HuH-7.5 (cell line): ENCODE measurements around the gene CSAG3.
"Not testable (repeated sequence)": the region's sequence is repeated elsewhere in the genome, so short reads cannot be mapped to it uniquely, and the experiment has no call there.

Experiments used
- DNase-seq: peaks from one replicate; pipeline ENCODE4 v3.0.0; 2011; ENCODE audit warnings: low spot score

CSAG3 gene

DNA sequence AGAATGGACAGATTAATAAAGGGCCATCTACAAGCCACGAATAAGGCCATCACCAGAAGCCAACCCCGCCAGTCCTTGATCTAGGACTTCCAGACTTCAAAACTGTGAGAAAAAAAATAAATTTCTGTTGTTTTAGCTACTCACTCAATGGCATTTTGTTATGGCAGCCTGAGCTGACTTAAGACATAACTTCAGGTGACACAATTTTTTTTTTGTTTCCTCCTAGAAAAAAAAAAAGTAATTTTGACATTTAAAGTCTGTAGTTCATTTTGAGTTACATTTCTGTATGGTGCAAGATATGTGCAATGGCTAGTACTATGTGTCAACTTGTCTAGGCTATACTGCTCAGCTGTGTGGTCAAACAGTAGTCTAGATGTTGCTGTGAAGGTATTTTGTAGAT lies at the start of gene CSAG3:
Gene CSAG3 (plus strand): TSS at position 301 of the 400 bp plus-strand sequence.
- DNase-seq = not testable (repeated sequence)

DNA sequence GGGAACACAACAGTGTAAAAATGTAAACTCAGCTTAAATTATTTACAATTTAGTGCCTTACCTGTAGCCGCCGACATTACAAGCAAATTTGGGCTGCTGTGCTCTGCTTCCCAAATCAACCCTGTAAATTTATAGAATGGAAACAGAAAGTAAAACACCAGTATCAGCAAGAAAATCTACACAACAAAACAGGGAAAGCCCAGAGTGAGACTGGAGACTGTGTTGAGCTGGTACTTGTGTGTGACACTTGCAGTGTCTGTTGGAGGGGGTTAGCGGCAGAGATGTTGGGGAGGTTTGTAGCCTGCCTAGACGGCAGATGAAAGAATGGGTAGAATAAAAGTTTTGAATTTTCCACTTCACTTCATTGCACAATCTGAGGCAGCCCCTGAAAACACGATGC lies 45.8 kb upstream of the CSAG3 start:
- not testable (repeated sequence) for DNase-seq

DNA sequence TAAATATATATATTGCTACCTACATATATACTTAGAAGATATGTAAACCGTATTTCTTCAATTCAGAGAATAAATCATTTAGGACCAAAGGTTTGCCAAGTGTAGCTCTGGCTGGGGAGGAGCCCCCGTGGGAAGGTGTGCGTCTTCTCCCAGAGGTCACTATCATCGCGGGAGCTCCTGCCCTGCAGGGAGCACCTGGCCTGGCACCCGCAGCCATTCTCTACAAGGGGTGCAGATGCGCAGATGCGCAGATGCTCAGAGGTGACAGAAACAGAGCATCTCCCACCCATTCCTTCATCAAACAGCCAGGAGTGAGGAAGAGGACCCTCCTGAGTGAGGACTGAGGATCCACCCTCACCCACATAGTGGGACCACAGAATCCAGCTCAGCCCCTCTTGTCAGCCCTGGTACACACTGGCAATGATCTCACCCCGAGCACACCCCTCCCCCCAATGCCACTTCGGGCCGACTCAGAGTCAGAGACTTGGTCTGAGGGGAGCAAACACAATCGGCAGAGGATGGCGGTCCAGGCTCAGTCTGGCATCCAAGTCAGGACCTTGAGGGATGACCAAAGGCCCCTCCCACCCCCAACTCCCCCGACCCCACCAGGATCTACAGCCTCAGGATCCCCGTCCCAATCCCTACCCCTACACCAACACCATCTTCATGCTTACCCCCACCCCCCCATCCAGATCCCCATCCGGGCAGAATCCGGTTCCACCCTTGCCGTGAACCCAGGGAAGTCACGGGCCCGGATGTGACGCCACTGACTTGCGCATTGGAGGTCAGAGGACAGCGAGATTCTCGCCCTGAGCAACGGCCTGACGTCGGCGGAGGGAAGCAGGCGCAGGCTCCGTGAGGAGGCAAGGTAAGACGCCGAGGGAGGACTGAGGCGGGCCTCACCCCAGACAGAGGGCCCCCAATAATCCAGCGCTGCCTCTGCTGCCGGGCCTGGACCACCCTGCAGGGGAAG lies 44.9 kb upstream of the CSAG3 start, which contains the start of gene MAGEA2B:
Gene MAGEA2B (plus strand): TSS at position 814 of the 973 bp plus-strand sequence. CDS start 2,479 bp downstream, outside the sequence.
- DNase-seq = not testable (repeated sequence)

DNA sequence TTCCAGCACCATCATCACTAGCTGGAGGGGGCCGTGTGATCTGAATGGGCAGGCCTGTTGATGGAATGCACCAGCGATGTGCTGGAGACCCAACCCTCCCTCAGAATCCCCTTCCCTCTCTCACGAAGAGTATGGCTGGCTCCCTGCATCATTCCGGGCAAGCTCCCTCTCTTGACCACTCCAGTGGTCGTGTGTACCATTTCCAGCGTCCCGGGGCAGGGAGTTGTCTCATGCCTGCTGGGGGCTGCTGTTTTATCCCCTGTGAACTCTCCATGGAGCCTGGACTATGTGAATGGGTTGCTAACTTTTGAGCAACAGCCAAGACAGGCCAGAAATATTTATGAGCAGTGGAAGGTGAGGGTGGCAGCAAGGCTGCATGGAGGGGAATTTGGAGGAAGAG lies 33.6 kb upstream of the CSAG3 start:
- no peak for DNase-seq

DNA sequence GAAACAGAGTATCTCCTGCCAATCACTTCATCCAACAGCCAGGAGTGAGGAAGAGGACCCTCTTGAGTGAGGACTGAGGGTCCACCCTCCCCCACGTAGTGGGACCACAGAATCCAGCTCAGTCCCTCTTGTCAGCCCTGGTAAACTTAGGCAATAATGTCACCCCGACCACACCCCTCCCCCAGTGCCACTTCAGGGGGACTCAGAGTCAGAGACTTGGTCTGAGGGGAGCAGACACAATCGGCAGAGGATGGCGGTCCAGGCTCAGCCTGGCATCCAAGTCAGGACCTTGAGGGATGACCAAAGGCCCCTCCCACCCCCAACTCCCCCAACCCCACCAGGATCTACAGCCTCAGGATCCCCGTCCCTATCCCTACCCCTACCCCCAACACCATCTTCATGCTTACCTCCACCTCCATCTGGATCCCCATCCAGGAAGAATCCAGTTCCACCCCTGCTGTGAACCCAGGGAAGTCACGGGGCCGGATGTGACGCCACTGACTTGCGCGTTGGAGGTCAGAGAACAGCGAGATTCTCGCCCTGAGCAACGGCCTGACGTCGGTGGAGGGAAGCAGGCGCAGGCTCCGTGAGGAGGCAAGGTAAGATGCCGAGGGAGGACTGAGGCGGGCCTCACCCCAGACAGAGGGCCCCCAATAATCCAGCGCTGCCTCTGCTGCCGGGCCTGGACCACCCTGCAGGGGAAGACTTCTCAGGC lies 25.6 kb upstream of the CSAG3 start, which contains the start of the genes CSAG1 and MAGEA12:
Gene CSAG1 (minus strand): TSS at position 461 of the 715 bp plus-strand sequence. CDS start 1,261 bp downstream, outside the sequence.
Gene MAGEA12 (plus strand): TSS at position 497 of the 715 bp plus-strand sequence. CDS start 2,405 bp downstream, outside the sequence.
- DNase-seq = no peak

DNA sequence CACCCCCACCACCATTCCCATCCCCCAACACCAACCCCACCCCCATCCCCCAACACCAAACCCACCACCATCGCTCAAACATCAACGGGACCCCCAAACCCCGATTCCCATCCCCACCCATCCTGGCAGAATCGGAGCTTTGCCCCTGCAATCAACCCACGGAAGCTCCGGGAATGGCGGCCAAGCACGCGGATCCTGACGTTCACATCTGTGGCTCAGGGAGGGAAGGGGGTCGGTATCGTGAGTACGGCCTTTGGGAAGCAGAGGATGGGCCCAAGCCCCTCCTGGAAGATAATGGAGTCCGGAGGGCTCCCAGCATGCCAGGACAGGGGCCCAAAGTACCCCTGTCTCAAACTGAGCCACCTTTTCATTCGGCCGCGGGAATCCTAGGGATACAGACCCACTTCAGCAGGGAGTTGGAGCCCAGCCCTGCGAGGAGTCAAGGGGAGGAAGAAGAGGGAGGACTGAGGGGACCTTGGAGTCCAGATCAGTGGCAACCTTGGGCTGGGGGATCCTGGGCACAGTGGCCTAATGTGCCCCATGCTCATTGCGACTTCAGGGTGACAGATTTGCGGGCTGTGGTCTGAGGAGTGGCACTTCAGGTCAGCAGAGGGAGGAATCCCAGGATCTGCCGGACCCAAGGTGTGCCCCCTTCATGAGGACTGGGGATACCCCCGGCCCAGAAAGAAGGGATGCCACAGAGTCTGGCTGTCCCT lies 24.7 kb upstream of the CSAG3 start:
- DNase-seq = not testable (repeated sequence)

DNA sequence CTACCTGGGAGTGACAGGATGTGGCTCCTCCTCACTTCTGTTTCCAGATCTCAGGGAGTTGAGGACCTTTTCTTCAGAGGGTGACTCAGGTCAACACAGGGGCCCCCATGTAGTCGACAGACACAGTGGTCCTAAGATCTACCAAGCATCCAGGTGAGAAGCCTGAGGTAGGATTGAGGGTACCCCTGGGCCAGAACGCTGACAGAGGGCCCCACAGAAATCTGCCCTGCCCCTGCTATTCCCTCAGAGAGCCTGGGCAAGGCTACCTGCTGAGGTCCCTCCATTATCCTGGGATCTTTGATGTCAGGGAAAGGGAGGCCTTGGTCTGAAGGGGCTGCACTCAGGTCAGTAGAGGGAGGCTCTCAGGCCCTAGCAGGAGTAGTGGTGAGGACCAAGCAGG lies 23.9 kb upstream of the CSAG3 start:
- DNase-seq = no peak

DNA sequence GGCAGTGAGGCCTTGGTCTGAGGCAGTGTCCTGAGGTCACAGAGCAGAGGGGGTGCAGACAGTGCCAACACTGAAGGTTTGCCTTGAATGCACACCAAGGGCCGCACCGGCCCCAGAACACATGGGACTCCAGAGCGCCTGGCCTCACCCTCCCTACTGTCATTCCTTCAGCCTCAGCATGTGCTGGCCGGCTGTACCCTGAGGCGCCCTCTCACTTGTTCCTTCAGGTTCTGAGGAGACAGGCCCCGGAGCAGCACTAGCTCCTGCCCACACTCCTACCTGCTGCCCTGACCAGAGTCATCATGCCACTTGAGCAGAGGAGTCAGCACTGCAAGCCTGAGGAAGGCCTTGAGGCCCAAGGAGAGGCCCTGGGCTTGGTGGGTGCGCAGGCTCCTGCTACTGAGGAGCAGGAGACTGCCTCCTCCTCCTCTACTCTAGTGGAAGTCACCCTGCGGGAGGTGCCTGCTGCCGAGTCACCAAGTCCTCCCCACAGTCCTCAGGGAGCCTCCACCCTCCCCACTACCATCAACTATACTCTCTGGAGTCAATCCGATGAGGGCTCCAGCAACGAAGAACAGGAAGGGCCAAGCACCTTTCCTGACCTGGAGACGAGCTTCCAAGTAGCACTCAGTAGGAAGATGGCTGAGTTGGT lies 23.0 kb upstream of the CSAG3 start:
- DNase-seq = no peak

DNA sequence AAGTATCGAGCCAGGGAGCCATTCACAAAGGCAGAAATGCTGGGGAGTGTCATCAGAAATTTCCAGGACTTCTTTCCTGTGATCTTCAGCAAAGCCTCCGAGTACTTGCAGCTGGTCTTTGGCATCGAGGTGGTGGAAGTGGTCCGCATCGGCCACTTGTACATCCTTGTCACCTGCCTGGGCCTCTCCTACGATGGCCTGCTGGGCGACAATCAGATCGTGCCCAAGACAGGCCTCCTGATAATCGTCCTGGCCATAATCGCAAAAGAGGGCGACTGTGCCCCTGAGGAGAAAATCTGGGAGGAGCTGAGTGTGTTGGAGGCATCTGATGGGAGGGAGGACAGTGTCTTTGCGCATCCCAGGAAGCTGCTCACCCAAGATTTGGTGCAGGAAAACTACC lies 22.5 kb upstream of the CSAG3 start:
- DNase-seq = not testable (repeated sequence)

DNA sequence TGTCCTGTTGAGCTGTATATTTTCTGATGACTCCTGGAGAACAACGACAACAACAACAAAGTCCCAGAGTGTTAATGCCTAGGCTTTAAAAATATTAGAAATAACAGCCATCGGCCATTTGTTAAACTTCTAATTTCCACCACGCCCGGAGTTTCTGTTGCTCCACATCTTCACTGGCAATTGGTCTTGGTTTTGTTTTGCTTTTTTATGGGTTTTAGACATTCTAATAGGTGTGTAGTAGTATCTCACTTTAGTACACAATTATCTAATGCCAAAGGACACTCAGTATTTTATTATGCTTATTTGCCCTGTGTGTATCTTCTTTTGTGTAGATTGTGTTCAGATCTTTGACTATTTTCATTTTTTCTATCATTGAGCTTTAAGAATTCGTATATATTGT lies 20.5 kb upstream of the CSAG3 start:
- DNase-seq = no peak

DNA sequence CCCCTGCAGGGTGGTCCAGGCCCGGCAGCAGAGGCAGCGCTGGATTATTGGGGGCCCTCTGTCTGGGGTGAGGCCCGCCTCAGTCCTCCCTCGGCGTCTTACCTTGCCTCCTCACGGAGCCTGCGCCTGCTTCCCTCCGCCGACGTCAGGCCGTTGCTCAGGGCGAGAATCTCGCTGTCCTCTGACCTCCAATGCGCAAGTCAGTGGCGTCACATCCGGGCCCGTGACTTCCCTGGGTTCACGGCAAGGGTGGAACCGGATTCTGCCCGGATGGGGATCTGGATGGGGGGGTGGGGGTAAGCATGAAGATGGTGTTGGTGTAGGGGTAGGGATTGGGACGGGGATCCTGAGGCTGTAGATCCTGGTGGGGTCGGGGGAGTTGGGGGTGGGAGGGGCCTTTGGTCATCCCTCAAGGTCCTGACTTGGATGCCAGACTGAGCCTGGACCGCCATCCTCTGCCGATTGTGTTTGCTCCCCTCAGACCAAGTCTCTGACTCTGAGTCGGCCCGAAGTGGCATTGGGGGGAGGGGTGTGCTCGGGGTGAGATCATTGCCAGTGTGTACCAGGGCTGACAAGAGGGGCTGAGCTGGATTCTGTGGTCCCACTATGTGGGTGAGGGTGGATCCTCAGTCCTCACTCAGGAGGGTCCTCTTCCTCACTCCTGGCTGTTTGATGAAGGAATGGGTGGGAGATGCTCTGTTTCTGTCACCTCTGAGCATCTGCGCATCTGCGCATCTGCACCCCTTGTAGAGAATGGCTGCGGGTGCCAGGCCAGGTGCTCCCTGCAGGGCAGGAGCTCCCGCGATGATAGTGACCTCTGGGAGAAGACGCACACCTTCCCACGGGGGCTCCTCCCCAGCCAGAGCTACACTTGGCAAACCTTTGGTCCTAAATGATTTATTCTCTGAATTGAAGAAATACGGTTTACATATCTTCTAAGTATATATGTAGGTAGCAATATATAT lies 5.0 kb upstream of the CSAG3 start, which contains the start of gene MAGEA2:
Gene MAGEA2 (minus strand): TSS at position 157 of the 965 bp plus-strand sequence. CDS start 2,479 bp downstream, outside the sequence.
- not testable (repeated sequence) for DNase-seq

DNA sequence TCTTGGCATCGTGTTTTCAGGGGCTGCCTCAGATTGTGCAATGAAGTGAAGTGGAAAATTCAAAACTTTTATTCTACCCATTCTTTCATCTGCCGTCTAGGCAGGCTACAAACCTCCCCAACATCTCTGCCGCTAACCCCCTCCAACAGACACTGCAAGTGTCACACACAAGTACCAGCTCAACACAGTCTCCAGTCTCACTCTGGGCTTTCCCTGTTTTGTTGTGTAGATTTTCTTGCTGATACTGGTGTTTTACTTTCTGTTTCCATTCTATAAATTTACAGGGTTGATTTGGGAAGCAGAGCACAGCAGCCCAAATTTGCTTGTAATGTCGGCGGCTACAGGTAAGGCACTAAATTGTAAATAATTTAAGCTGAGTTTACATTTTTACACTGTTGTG lies 4.1 kb upstream of the CSAG3 start:
- DNase-seq = not testable (repeated sequence)

DNA sequence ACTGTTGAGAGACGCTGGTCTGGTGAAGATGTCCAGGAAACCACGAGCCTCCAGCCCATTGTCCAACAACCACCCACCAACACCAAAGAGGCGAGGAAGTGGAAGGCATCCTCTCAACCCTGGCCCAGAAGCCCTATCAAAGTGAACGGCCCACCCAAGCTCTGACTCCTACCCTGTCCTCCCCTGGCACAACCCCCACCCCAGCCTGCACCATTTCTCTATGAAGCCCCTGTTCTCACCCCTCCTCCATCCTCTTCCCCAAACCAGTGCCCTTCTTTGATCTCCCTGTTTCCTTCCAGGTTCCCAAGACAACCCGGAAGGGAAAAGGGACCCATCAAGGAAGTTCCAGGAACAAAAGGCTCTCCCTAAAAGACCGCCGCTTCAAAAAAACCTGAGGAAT lies 526 bp downstream of the CSAG3 start:
- DNase-seq = not testable (repeated sequence)

DNA sequence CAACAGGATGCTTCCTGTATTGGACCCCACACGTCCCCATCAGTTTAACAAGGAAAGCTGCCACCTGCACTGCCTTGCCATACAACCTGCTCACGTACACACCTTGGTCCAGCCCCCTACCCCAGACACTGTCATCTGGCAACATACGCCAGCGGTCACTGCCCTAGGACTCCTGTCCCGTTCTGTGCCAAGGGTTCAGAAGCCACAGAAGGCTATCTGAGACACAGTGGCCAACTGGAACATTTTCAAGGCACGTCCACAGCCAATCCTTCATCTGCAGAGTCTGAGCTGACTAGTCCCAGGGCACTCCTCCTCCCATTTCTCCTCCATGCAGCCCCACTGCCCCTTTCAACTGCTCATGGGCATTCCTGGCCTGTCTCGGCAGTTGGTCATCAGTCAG lies 2.6 kb downstream of the CSAG3 start:
- not testable (repeated sequence) for DNase-seq

DNA sequence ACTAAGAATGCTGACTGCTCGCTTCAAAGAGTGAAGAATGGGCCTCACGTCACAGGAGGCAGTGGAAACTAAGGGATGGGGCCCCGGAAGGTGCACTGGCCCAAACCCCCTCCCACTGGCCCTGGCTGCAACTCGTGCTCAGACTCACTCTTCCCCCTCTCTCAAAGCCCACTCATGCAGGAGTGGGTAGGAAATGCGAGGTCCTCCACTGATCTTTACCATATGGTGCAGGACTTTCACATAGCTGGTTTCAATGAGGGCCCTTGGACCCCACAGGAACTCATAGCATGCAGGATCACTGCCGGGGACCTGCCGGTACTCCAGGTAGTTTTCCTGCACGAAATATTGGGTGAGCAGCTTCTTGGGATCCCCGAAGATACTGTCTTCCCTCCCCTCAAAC lies 7.5 kb downstream of the CSAG3 start:
- not testable (repeated sequence) for DNase-seq

DNA sequence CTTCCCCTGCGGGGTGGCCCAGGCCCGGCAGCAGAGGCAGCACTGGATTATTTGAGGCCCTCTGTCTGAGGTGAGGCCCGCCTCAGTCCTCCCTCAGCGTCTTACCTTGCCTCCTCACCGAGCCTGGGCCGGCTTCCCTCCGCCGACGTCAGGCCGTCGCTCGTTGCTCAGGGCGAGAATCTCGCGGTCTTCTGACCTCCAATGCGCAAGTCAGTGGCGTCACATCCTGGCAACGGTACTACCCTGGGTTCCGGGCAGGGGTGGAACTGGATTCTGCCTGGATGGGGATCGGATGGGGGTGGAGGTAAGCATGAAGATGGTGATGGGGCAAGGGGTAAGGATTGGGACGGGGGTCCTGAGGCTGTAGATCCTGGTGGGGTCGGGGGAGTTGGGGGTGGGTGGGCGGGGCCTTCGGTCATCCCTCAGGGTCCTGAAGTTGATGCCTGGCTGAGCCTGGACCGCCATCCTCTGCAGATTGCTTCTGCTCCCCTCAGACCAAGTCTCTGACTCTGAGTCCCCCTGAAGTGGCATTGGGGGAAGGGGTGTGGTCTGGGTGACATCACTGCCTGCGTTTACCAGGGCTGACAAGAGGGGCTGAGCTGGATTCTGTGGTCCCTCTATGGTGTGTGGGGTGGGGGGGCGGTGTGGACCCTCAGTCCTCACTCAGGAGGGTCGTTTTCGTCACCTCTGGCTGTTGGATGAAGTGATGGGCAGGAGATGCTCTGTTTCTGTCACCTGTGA lies 10.7 kb downstream of the CSAG3 start, which contains the start of gene MAGEA6:
Gene MAGEA6 (minus strand): TSS at position 141 of the 741 bp plus-strand sequence. CDS start 2,039 bp downstream, outside the sequence.
- DNase-seq = not testable (repeated sequence)

DNA sequence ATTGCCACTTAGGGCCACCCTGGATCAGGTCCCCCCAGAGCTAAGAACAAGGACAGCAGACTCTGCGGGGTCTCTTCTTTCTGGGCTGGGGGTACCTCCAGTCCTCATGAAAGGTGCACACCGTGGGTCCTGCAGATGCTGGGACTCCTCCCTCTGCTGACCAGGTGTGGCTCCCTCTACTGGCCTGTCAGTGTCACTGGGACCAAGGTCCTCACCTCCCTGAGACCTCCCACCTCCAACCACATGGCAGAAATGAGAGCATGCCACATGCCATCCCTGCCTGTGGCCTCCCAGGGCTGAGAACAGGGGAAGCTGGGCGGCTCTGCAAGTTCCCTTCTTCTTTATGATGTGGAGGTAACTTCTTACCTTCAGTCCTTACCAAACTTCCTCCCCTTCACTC lies 28.0 kb downstream of the CSAG3 start:
- DNase-seq = not testable (repeated sequence)

DNA sequence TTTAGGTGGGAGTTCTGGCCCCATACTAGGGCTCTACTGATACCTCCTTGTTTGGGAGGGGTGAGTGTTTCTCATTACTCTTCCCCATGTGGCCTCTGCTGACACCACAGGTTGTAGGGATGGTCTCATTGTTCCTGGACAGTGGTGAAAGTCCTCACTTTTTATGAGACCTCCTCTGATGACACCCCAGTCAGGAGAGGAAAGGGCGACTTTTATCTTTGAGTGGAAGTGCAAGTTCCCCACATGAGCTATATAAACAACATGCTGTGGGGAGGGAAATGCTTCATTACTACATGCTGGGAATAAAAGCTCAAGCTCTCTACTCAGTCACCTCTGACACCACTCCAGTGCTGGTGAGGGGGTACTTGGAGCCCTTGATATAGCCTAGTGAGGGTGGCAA lies 39.9 kb downstream of the CSAG3 start:
- DNase-seq = no peak

DNA sequence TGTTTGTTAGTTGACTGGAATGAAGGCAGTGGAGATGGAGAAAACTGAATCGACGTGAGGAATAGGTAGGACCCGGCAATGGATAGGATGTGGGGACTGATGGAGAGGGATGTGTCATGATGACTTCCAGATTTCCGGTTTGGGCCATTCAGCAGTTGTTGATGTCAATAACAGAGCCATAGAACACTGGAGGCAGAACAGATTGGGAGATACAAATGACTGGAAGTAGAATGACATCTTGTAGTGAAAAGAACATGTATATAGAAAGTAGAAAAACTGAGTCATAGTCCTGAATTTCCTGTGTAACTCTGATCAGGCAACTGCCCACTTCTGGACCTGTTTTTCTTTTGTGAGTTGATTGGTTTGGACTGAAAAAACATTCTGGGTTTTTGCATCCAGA lies 47.0 kb downstream of the CSAG3 start:
- DNase-seq = no peak
